K562 (cell line): ENCODE data around the gene MINK1. TPM values are rescaled to one million over a fixed set of nuclear protein-coding genes. Genes with fewer than 3 reads are reported as not detected.
A peak's percentile ranks its signal among the peaks of the same experiment; 100 is the strongest.

ENCODE experiments used
- ATAC-seq: fragments of 200-7000 bp; cut with Tn5 transposase; 3 replicates; pipeline ENCODE4 v1.9.1; 2020; ENCODE audit warnings: moderate library complexity
- BruUV-seq: library from RNA; stranded (reverse); fragments of 400-500 nt; replicated peaks from 2 replicates; lab custom pipeline; 2021; lab: Mats Ljungman, UMichigan
- CTCF ChIA-PET: fragments of 300-600 bp; formaldehyde crosslinking; extraction: SDS; loops from one replicate; lab custom pipeline; 2021; ENCODE audit warnings: low intra/inter-chr PET ratio; lab: Yijun Ruan, JAX
- POLR2A ChIA-PET: fragments of 300-600, 350-650 bp; sonication (Branson Sonifier 250); formaldehyde crosslinking; extraction: SDS; loops from one replicate; lab custom pipeline; 2021; ENCODE audit warnings: antibody characterized with exemption, inconsistent platforms; lab: Yijun Ruan, JAX
- DNase-seq, 4 experiments: peaks; one replicate each; pipeline versions ENCODE4 v3.0.0 to v3.0.0-alpha.2; 2011 to 2018; ENCODE audit warnings: low spot score in 3 of 4, mixed read lengths in 3 of 4; ENCODE audit errors: extremely low read depth in 1 of 4
- FAIRE-seq: peaks from 2 replicates; lab custom pipeline; 2011; peaks lifted over from hg19 to GRCh38; lab: Jason Lieb, UNC
- H2AFZ ChIP-seq: 2 replicates; pipeline ENCODE4 v1.6.0; 2011; ENCODE audit warnings: low read depth, low read length, control low read depth, inconsistent platforms
- H3K27ac ChIP-seq: fragments of 200-600 bp; 3 replicates; pipeline ENCODE4 v1.8.0; 2011; ENCODE audit warnings: low read depth, mild to moderate bottlenecking, control low read depth, inconsistent platforms, low read length, moderate library complexity, mixed read lengths; ENCODE audit errors: extremely low read depth
- H3K27me3 ChIP-seq, 2 experiments: fragments of 300-600 bp in 1 of 2; 2 replicates in 1 of 2; 3 replicates in 1 of 2; pipeline versions ENCODE4 v1.6.0 to v1.8.0; 2011; ENCODE audit warnings: inconsistent platforms in 2 of 2, low read length in 2 of 2, mild to moderate bottlenecking in 1 of 2, mixed read lengths in 1 of 2, moderate library complexity in 1 of 2; ENCODE audit not compliant: control insufficient read depth in 2 of 2, insufficient read depth in 2 of 2
- H3K36me3 ChIP-seq: fragments of 300-600 bp; 3 replicates; pipeline ENCODE4 v1.8.0; 2011; ENCODE audit warnings: mild to moderate bottlenecking, low read length, inconsistent platforms; ENCODE audit not compliant: control insufficient read depth, insufficient read depth
- H3K4me1 ChIP-seq, 2 experiments: fragments of 200-600 bp in 1 of 2; replicated peaks in 1 of 2; 2 replicates in 1 of 2; 3 replicates in 1 of 2; pipeline versions ENCODE4 v1.5.1 to v1.8.0; 2011; ENCODE audit warnings: inconsistent platforms in 2 of 2, low read length in 2 of 2, mild to moderate bottlenecking in 1 of 2, mixed read lengths in 1 of 2, moderate library complexity in 1 of 2; ENCODE audit not compliant: control insufficient read depth in 2 of 2, insufficient read depth in 2 of 2
- H3K4me2 ChIP-seq: 2 replicates; pipeline ENCODE4 v1.6.1; 2011; ENCODE audit warnings: low read length, control low read depth, inconsistent platforms, mixed read lengths; ENCODE audit not compliant: insufficient read depth
- H3K4me3 ChIP-seq: fragments of 200-600 bp; sonication (generic), shearing (Covaris generic); 2 replicates; pipeline ENCODE4 v1.5.1; 2016; ENCODE audit warnings: control low read depth, inconsistent platforms
- H3K79me2 ChIP-seq: fragments of 200-600 bp; 3 replicates; pipeline ENCODE4 v1.8.0; 2011; ENCODE audit warnings: low read length, inconsistent platforms; ENCODE audit not compliant: control insufficient read depth, insufficient read depth
- H3K9ac ChIP-seq, 2 experiments: 2 replicates each; pipeline versions ENCODE4 v1.6.0 to v1.6.1; 2011; ENCODE audit warnings: low read depth in 2 of 2, low read length in 2 of 2, control low read depth in 1 of 2, inconsistent platforms in 1 of 2, mild to moderate bottlenecking in 1 of 2, mixed read lengths in 1 of 2; ENCODE audit not compliant: insufficient read depth in 1 of 2
- H3K9me1 ChIP-seq: one replicate; pipeline ENCODE4 v1.6.0; 2011; ENCODE audit warnings: inconsistent platforms, mild to moderate bottlenecking, low read length, moderate library complexity; ENCODE audit not compliant: control insufficient read depth, insufficient read depth
- H3K9me3 ChIP-seq: replicated peaks from 2 replicates; pipeline ENCODE4 v1.5.1; 2011; ENCODE audit warnings: low read depth, low read length, inconsistent platforms; ENCODE audit not compliant: control insufficient read depth, insufficient read depth
- H4K20me1 ChIP-seq: replicated peaks from 2 replicates; pipeline ENCODE4 v1.6.1; 2011; ENCODE audit warnings: low read length, inconsistent platforms, mixed read lengths; ENCODE audit not compliant: control insufficient read depth, insufficient read depth
- FOS ChIP-seq: IDR thresholded peaks from 3 replicates; pipeline ENCODE4 v1.6.1; 2011; ENCODE audit not compliant: insufficient read length; ENCODE audit errors: extremely low read depth
- GABPB2 ChIP-seq: fragments of 250-450 bp; sonication (Bioruptor Pico); conservative IDR thresholded peaks from 2 replicates; pipeline ENCODE4 v1.5.1; 2021; ENCODE audit warnings: mild to moderate bottlenecking
- HBP1 ChIP-seq: fragments of 450-650 bp; formaldehyde crosslinking; IDR thresholded peaks from 2 replicates; pipeline ENCODE4 v1.4.0; 2022; ENCODE audit warnings: missing genetic modification characterization
- NFYB ChIP-seq: IDR thresholded peaks from 2 replicates; pipeline ENCODE4 v1.6.1; 2011; ENCODE audit warnings: mild to moderate bottlenecking, moderate library complexity; ENCODE audit not compliant: insufficient read length; ENCODE audit errors: extremely low read depth
- POLR2G ChIP-seq: fragments of 200-400 bp; formaldehyde crosslinking; IDR thresholded peaks from 2 replicates; pipeline ENCODE4 v1.6.1; 2017; ENCODE audit warnings: low read depth, mild to moderate bottlenecking, antibody characterized with exemption, low read length, moderate library complexity
- ZBTB33 ChIP-seq: sonication (generic); formaldehyde crosslinking; IDR thresholded peaks from 2 replicates; pipeline ENCODE4 v1.8.1; 2023; ENCODE audit warnings: mild to moderate bottlenecking, missing genetic modification reagents
- WGBS: fragments of 100-300 bp; shearing (Covaris generic); methylation state at CpG from one replicate; pipeline ENCODE4 v1.1.6; 2016; ENCODE audit warnings: low coverage, mixed read lengths; ENCODE audit not compliant: insufficient coverage; ENCODE audit errors: missing lambda C conversion rate; 5-methylcytosine and 5-hydroxymethylcytosine counted together
- in situ Hi-C: fragments of 300-500 bp; cut with MboI; formaldehyde crosslinking; loops from 4 replicates; pipeline ENCODE4 v1.15.0; 2018; ENCODE audit warnings: inconsistent platforms, mixed read lengths
- intact Hi-C: fragments of 100-400 bp; cut with micrococcal nuclease; formaldehyde crosslinking; loops from 2 replicates; pipeline ENCODE4 v1.14.2; 2022
- polyA plus RNA-seq, 8 experiments: library from polyadenylated mRNA; depleted of rRNA in 4 of 8; stranded (reverse) in 5 of 8; unstranded in 3 of 8; fragments of >200 nt; fragmentation: Nextera tagmentation in 2 of 8; fragmentation: Illumina TruSeq in 1 of 8; extraction: Ambion mirVana in 2 of 8; extraction: Trizol in 1 of 8; gene quantifications; 2 replicates each; pipeline versions ENCODE4 v1.2.1 to v1.2.3, GENCODE V29; 2011 to 2014; ENCODE audit warnings: inconsistent platforms in 1 of 8, missing spikeins in 1 of 8
- total RNA-seq, 7 experiments: library from RNA; depleted of rRNA in 6 of 7; stranded (reverse); fragments of >200 nt in 6 of 7; fragmentation: Illumina TruSeq in 2 of 7; extraction: Trizol in 2 of 7; gene quantifications; 2 replicates each; pipeline versions ENCODE4 v1.2.1 to v1.2.3, GENCODE V29; 2011 to 2021; ENCODE audit warnings: low replicate concordance in 1 of 7

MINK1 gene
- total and polyA plus RNA-seq, 9 of the 15 experiments (the other 6 are each of a cell fraction or from before 2014, with no cell fraction given): 0.11 to 54.2 (median 14.9) TPM

- DNase-seq (no peak), FAIRE-seq (no peak), ATAC-seq (no peak)
- Histone ChIP-seq H3K4me1 (peaks cover 14 to 33% of the 10 kb centered on the region in 2 experiments), H3K9me3 (no peaks in the 10 kb centered on the region), H3K36me3 (peaks cover 6% of the 10 kb centered on the region; the same call in 1 of the 3 replicates), H3K9ac (no peak overlapping the region), H3K4me2 (no peak overlapping the region), H3K79me2 (no peaks in the 10 kb centered on the region), H3K27me3 (no peaks in the 10 kb centered on the region; a peak in 1 of 5 replicates), H3K9me1 (peaks cover 2% of the 10 kb centered on the region), H4K20me1 (no peaks in the 10 kb centered on the region), H2AFZ (no peak overlapping the region), H3K27ac (no peak overlapping the region), H3K4me3 (no peak overlapping the region)
- intact Hi-C loops: loop anchor here (10.0 kb wide), 1 partner anchor 64 kb away; the partner anchor contains the start of gene SPAG7
- TF ChIP-seq POLR2G (peak; percentile 7; the same call in 1 of the 2 replicates), HBP1 (no peak), ZBTB33 (CRISPR knock-in tag) (peak; percentile 77; the same call in 1 of the 2 replicates), FOS (no peak), GABPB2 (no peak), NFYB (no peak)
- in situ Hi-C loops: no loop called here
- BruUV-seq: no TSS peak
- 100% methylated on average over 4 of the region's 37 CpGs for WGBS
- ChIA-PET POLR2A (interaction anchor here (0.7 kb wide), 2 partner anchors 37 to 68 kb away, joined by 3 read pairs; no protein-coding TSS in a partner anchor), CTCF (no interaction called here)
Measured at GRCh38 chr17:4901108-4901647, 68.0 kb downstream of the MINK1 start.
